Natural killer cell (primary cell): ENCODE results near the gene DNM1. TPM values are rescaled to one million over a fixed set of nuclear protein-coding genes. Genes with fewer than 3 reads are reported as not detected.
"Not testable (repeated sequence)": the region's sequence is repeated elsewhere in the genome, so short reads cannot be mapped to it uniquely, and the experiment has no call there.

ENCODE experiments used
- ATAC-seq, 3 donors: fragments of 150-1000 bp in 2 of 3; fragments of 200-7000 bp in 1 of 3; cut with Tn5 transposase; 1 replicate in 1 of 3; 2 replicates in 2 of 3; pipeline ENCODE4 v1.10.0; 2021; ENCODE audit warnings: mild to moderate bottlenecking in 2 of 3, moderate library complexity in 2 of 3
- DNase-seq, 2 donors: peaks; one replicate each; pipeline versions ENCODE4 v3.0.0 to v3.0.0-alpha.2; 2013 to 2021; ENCODE audit warnings: mixed read lengths in 1 of 2
- H3K27ac ChIP-seq: one replicate; pipeline ENCODE4 v1.5.1; 2013; ENCODE audit warnings: mild to moderate bottlenecking, low read length
- H3K27me3 ChIP-seq: one replicate; pipeline ENCODE4 v1.6.1; 2013; ENCODE audit warnings: low read length; ENCODE audit not compliant: control insufficient read depth, insufficient read depth
- H3K36me3 ChIP-seq: one replicate; pipeline ENCODE4 v1.6.1; 2013; ENCODE audit warnings: low read length; ENCODE audit not compliant: control insufficient read depth, insufficient read depth
- H3K4me1 ChIP-seq: one replicate; pipeline ENCODE4 v1.6.1; 2013; ENCODE audit warnings: low read length; ENCODE audit not compliant: control insufficient read depth, insufficient read depth
- H3K4me3 ChIP-seq: one replicate; pipeline ENCODE4 v1.5.1; 2013; ENCODE audit warnings: low read length
- H3K9me3 ChIP-seq: one replicate; pipeline ENCODE4 v1.6.1; 2013; ENCODE audit warnings: low read length; ENCODE audit not compliant: control insufficient read depth, insufficient read depth
- H3K27ac Mint-ChIP-seq, 2 donors: one replicate each; pipeline ENCODE4 v1.8.0; 2022; ENCODE audit warnings: mild to moderate bottlenecking in 2 of 2, mixed read lengths in 2 of 2, moderate library complexity in 1 of 2
- H3K27me3 Mint-ChIP-seq, 2 donors: one replicate each; pipeline ENCODE4 v1.8.0; 2022; ENCODE audit warnings: low read depth in 2 of 2, mixed read lengths in 2 of 2
- H3K36me3 Mint-ChIP-seq: one replicate; pipeline ENCODE4 v1.8.0; 2022; ENCODE audit warnings: mixed read lengths
- H3K4me1 Mint-ChIP-seq, 2 donors: one replicate each; pipeline ENCODE4 v1.8.0; 2022; ENCODE audit warnings: mixed read lengths in 2 of 2
- H3K4me3 Mint-ChIP-seq: one replicate; pipeline ENCODE4 v1.8.0; 2022; ENCODE audit warnings: mild to moderate bottlenecking, moderate library complexity, mixed read lengths
- H3K9me3 Mint-ChIP-seq, 2 donors: one replicate each; pipeline ENCODE4 v1.8.0; 2022; ENCODE audit warnings: mixed read lengths in 2 of 2
- WGBS: methylation state at CpG from one replicate; pipeline ENCODE4 v1.1.7; 2013; ENCODE audit warnings: missing lambda C conversion rate; ENCODE audit not compliant: insufficient coverage; 5-methylcytosine and 5-hydroxymethylcytosine counted together
- intact Hi-C: fragments of 100-400 bp; cut with micrococcal nuclease; formaldehyde crosslinking; loops from one replicate; pipeline ENCODE4 v1.14.2; 2022
- total RNA-seq, 4 donors: library from RNA; stranded (reverse); fragments of 120-200 nt in 1 of 4; gene quantifications; one replicate each; pipeline versions ENCODE4 v1.2.3 to v1.2.4, GENCODE V29; 2013 to 2022
- TF ChIP-seq, protein P1 (sequence below): fragments of 200-600 bp; IDR thresholded peaks from one replicate; pipeline ENCODE4 v1.8.0; 2022; ENCODE audit warnings: antibody characterized with exemption

Gene DNM1
- total RNA-seq, 3 donors from 2014 or later (not counting 1 experiment from before 2014, with no cell fraction given), result 1.4 to 8.1 (median 2.6) TPM

DNA sequence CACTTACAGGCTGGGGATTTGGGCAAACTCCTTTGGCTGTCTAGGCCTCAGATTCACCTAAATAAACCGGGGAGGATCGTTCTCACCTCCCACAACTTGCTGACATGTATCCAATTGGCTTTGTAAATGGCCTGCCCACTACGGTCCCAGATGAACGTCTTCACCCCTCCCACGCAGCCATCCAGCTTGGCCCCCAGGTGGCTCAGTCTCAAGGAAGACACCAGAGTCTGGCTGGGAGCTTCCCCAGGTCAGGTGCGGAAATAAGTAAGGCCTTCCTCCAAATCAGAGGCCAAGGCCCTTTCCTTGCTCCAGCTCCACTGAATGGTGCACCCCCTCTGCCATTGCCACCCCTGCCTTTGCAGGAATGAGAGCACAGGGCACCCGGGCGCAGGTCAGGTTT lies 23.2 kb upstream of the DNM1 start:
- H3K27ac Mint-ChIP-seq, result no peak overlapping the region
- intact Hi-C loops, result no loop called here
- peaks cover 71% of the 10 kb centered on the region for H3K36me3 ChIP-seq
- H3K4me3 ChIP-seq, result no peak overlapping the region
- no peaks in the 10 kb centered on the region for H3K27me3 ChIP-seq
- H3K4me3 Mint-ChIP-seq, result no peak overlapping the region
- peaks cover 5% of the 10 kb centered on the region for H3K9me3 ChIP-seq
- no peaks in the 10 kb centered on the region for H3K27me3 Mint-ChIP-seq
- no peak for ATAC-seq
- TF ChIP-seq, protein P1, sequence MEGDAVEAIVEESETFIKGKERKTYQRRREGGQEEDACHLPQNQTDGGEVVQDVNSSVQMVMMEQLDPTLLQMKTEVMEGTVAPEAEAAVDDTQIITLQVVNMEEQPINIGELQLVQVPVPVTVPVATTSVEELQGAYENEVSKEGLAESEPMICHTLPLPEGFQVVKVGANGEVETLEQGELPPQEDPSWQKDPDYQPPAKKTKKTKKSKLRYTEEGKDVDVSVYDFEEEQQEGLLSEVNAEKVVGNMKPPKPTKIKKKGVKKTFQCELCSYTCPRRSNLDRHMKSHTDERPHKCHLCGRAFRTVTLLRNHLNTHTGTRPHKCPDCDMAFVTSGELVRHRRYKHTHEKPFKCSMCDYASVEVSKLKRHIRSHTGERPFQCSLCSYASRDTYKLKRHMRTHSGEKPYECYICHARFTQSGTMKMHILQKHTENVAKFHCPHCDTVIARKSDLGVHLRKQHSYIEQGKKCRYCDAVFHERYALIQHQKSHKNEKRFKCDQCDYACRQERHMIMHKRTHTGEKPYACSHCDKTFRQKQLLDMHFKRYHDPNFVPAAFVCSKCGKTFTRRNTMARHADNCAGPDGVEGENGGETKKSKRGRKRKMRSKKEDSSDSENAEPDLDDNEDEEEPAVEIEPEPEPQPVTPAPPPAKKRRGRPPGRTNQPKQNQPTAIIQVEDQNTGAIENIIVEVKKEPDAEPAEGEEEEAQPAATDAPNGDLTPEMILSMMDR, result no peak
- H3K4me1 Mint-ChIP-seq, result peaks cover 0 to 4% of the 10 kb centered on the region in 2 donors
- H3K4me1 ChIP-seq, result no peaks in the 10 kb centered on the region
- H3K9me3 Mint-ChIP-seq, result no peaks in the 10 kb centered on the region
- 99% methylated on average over 8 of the region's 8 CpGs for WGBS
- no peak overlapping the region for H3K27ac ChIP-seq
- no peaks in the 10 kb centered on the region for H3K36me3 Mint-ChIP-seq
- no peak for DNase-seq

DNA sequence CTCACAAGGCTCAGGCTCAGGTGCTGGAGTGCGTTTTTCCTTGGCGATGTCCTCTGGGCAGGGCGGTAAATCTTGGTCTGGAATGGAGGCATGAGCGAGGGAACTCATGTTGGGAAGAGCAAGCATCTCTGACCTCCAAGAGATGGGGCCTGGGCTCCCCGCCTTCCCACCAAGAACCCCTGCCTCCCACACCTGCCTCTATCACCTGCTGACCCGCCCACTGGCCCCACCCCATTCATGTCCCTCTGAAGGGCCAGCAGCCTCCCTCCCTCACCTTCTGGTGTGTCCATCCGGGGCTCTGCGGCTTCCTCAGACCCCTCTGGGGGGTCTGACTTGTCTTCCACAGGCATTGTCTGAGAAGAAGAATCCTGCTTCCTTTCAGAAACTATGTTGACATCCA lies 22.7 kb upstream of the DNM1 start:
- H3K27ac Mint-ChIP-seq, result no peak overlapping the region

DNA sequence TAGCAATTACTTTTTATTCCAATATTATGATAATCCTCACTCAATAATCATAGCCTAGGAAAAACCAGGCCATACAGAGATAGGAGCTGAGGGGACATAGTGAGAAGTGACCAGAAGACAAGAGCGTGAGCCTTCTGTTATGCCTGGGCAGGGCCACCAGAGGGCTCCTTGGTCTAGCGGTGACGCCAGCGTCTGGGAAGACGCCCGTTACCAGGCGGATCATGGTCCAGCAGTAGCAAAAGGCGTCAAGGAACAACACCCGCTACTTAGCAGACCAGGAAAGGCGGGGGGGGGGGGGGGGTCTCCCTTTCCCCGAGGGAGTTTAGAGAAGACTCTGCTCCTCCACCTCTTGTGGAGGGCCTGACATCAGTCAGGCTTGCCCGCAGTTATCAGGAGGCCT lies 21.7 kb upstream of the DNM1 start:
- H3K4me3 ChIP-seq, DNase-seq, H3K27ac Mint-ChIP-seq, H3K9me3 ChIP-seq, H3K27ac ChIP-seq, H3K4me1 ChIP-seq, intact Hi-C loops, H3K27me3 ChIP-seq, ATAC-seq, H3K9me3 Mint-ChIP-seq, H3K4me3 Mint-ChIP-seq, H3K4me1 Mint-ChIP-seq, H3K27me3 Mint-ChIP-seq, H3K36me3 Mint-ChIP-seq: not testable (repeated sequence)
- peaks cover 70% of the 10 kb centered on the region for H3K36me3 ChIP-seq
- 96% methylated on average over 12 of the region's 12 CpGs for WGBS

More for the DNA sequence above, 22.7 kb upstream of the DNM1 start:
- no peak for ATAC-seq
- H3K27ac ChIP-seq, result no peak overlapping the region
- peaks cover 72% of the 10 kb centered on the region for H3K36me3 ChIP-seq
- H3K27me3 ChIP-seq, result no peaks in the 10 kb centered on the region
- H3K4me1 ChIP-seq, result no peaks in the 10 kb centered on the region
- DNase-seq, result no peak
- TF ChIP-seq, protein P1, result no peak
- intact Hi-C loops, result no loop called here
- H3K4me3 Mint-ChIP-seq, result no peak overlapping the region
- H3K4me1 Mint-ChIP-seq, result peaks cover 0 to 4% of the 10 kb centered on the region in 2 donors
- H3K4me3 ChIP-seq, result no peak overlapping the region
- no peaks in the 10 kb centered on the region for H3K9me3 Mint-ChIP-seq
- peaks cover 5% of the 10 kb centered on the region for H3K9me3 ChIP-seq
- no peaks in the 10 kb centered on the region for H3K27me3 Mint-ChIP-seq
- no peaks in the 10 kb centered on the region for H3K36me3 Mint-ChIP-seq
- over 99% methylated on average over 8 of the region's 8 CpGs for WGBS

DNA sequence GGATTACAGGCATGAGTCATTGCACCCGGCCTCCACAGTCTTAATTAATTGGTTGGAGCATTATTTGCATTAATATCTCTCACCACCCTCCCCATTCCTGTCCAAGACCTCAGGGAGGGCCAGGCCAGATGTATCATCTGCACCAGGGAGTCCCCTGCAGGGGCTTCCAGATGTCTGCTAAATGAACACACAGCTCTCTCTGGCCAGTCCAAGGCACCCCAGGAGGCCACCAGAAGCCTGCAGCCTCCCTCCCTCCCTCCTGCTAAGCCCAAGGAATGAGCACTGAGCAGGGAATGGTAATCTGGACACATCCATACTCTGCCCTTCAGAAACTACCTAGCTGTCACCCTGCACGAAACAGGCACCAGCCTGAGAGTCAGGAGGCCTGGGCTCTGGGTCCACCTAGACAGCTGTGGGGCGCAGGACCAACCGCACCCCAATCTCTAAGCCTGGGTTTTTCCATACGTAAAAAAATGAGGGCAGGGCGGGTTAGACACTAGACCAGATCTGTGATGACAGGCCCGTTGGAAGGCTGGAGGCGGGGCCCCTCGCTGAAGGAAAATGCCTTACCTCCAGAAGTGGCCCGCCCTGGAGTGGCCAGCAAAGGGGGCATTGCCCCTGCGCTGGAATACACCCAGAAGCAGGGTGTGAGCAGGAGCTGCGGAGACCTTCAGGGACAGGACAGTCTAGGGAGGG lies 20.1 kb upstream of the DNM1 start:
- no peaks in the 10 kb centered on the region for H3K27me3 Mint-ChIP-seq
- Histone ChIP-seq H3K27me3 (no peaks in the 10 kb centered on the region), H3K27ac (no peak overlapping the region), H3K36me3 (peaks cover 60% of the 10 kb centered on the region), H3K4me3 (no peak overlapping the region), H3K9me3 (peaks cover 5% of the 10 kb centered on the region), H3K4me1 (no peaks in the 10 kb centered on the region)
- TF ChIP-seq, protein P1, result no peak
- no peak overlapping the region for H3K4me3 Mint-ChIP-seq
- no peaks in the 10 kb centered on the region for H3K36me3 Mint-ChIP-seq
- H3K4me1 Mint-ChIP-seq, result peaks cover 5 to 12% of the 10 kb centered on the region in 2 donors
- intact Hi-C loops, result no loop called here
- DNase-seq (no peak), ATAC-seq (no peak)
- H3K9me3 Mint-ChIP-seq, result no peaks in the 10 kb centered on the region
- no peak overlapping the region for H3K27ac Mint-ChIP-seq
- 96% methylated on average over 12 of the region's 12 CpGs for WGBS
